Activated CD4-positive, alpha-beta memory T cell treated with anti-CD3 and anti-CD28 coated beads for 36 hours (primary cell): ENCODE measurements around the gene CCSER1. TPM values are rescaled to one million over a fixed set of nuclear protein-coding genes. Genes with fewer than 3 reads are reported as not detected.
"Not testable (repeated sequence)": the region's sequence is repeated elsewhere in the genome, so short reads cannot be mapped to it uniquely, and the experiment has no call there.

Source experiments
- CTCF ChIA-PET: fragments of 350-600 bp; sonication (Branson Sonifier 250); formaldehyde crosslinking; loops from one replicate; lab custom pipeline; 2021; ENCODE audit warnings: antibody characterized with exemption, inconsistent platforms; lab: Charles Lee
- POLR2A ChIA-PET: fragments of 350-600 bp; sonication (Branson Sonifier 250); formaldehyde crosslinking; loops from one replicate; lab custom pipeline; 2021; ENCODE audit warnings: antibody characterized with exemption; lab: Charles Lee
- DNase-seq: peaks from one replicate; pipeline ENCODE4 v3.0.0-alpha.2; 2020
- H3K27ac Mint-ChIP-seq: one replicate; pipeline ENCODE4 v1.8.0; 2021; ENCODE audit warnings: mixed read lengths
- H3K27me3 Mint-ChIP-seq: one replicate; pipeline ENCODE4 v1.8.0; 2021; ENCODE audit warnings: mixed read lengths
- H3K36me3 Mint-ChIP-seq: one replicate; pipeline ENCODE4 v1.8.0; 2021; ENCODE audit warnings: mixed read lengths
- H3K4me1 Mint-ChIP-seq: one replicate; pipeline ENCODE4 v1.8.0; 2021; ENCODE audit warnings: low read depth, mixed read lengths
- H3K4me3 Mint-ChIP-seq: one replicate; pipeline ENCODE4 v1.8.0; 2021; ENCODE audit warnings: mild to moderate bottlenecking, mixed read lengths
- H3K9me3 Mint-ChIP-seq: one replicate; pipeline ENCODE4 v1.8.0; 2021; ENCODE audit warnings: mixed read lengths
- intact Hi-C: fragments of 100-400 bp; cut with micrococcal nuclease; formaldehyde crosslinking; loops from one replicate; pipeline ENCODE4 v1.15.1; 2023
- total RNA-seq, 2 experiments: library from RNA; stranded (reverse); gene quantifications; one replicate each; pipeline ENCODE4 v1.2.3, GENCODE V29; 2021

The CCSER1 gene
- total RNA-seq, 2 experiments from 2014 or later: 0.17 to 0.19 TPM

GRCh38 chr4:91330555-91331137 is 1203.5 kb downstream of the CCSER1 start:
- no peak overlapping the region for H3K27ac Mint-ChIP-seq
- H3K4me3 Mint-ChIP-seq: no peak overlapping the region
- intact Hi-C loops: no loop called here
- no peaks in the 10 kb centered on the region for H3K36me3 Mint-ChIP-seq
- H3K9me3 Mint-ChIP-seq: peaks cover 26% of the 10 kb centered on the region
- no peaks in the 10 kb centered on the region for H3K4me1 Mint-ChIP-seq
- ChIA-PET POLR2A (no interaction called here), CTCF (no interaction called here)
- no peak for DNase-seq
- H3K27me3 Mint-ChIP-seq: no peaks in the 10 kb centered on the region

GRCh38 chr4:91340822-91341221 is 1213.6 kb downstream of the CCSER1 start:
- Mint-ChIP-seq H3K4me1 (no peaks in the 10 kb centered on the region), H3K36me3 (no peaks in the 10 kb centered on the region), H3K27ac (no peak overlapping the region), H3K9me3 (peaks cover 2% of the 10 kb centered on the region), H3K27me3 (no peaks in the 10 kb centered on the region), H3K4me3 (no peak overlapping the region)
- intact Hi-C loops: no loop called here
- ChIA-PET CTCF (no interaction called here), POLR2A (no interaction called here)
- DNase-seq: no peak

- no peak for DNase-seq
- intact Hi-C loops: no loop called here
- CTCF ChIA-PET: no interaction called here
- no peak overlapping the region for H3K4me3 Mint-ChIP-seq
- peaks cover 15% of the 10 kb centered on the region for H3K9me3 Mint-ChIP-seq
- H3K4me1 Mint-ChIP-seq: no peaks in the 10 kb centered on the region
- H3K36me3 Mint-ChIP-seq: no peaks in the 10 kb centered on the region
- H3K27me3 Mint-ChIP-seq: no peaks in the 10 kb centered on the region
- POLR2A ChIA-PET: no interaction called here
- H3K27ac Mint-ChIP-seq: no peak overlapping the region
Measured at GRCh38 chr4:91345632-91346031, 1218.4 kb downstream of the CCSER1 start.

GRCh38 chr4:91356496-91356895 is 1229.3 kb downstream of the CCSER1 start:
- H3K4me3 Mint-ChIP-seq, H3K27ac Mint-ChIP-seq, intact Hi-C loops, H3K9me3 Mint-ChIP-seq, H3K4me1 Mint-ChIP-seq, DNase-seq, H3K27me3 Mint-ChIP-seq, CTCF ChIA-PET, H3K36me3 Mint-ChIP-seq, POLR2A ChIA-PET: not testable (repeated sequence)

GRCh38 chr4:91358016-91358415 is 1230.8 kb downstream of the CCSER1 start:
- H3K4me1 Mint-ChIP-seq, CTCF ChIA-PET, POLR2A ChIA-PET, H3K27me3 Mint-ChIP-seq, H3K4me3 Mint-ChIP-seq, H3K36me3 Mint-ChIP-seq, intact Hi-C loops, DNase-seq, H3K27ac Mint-ChIP-seq, H3K9me3 Mint-ChIP-seq: not testable (repeated sequence)

GRCh38 chr4:91358621-91359020 is 1231.4 kb downstream of the CCSER1 start:
- H3K27ac Mint-ChIP-seq, DNase-seq, intact Hi-C loops, H3K27me3 Mint-ChIP-seq, H3K4me1 Mint-ChIP-seq, CTCF ChIA-PET, H3K4me3 Mint-ChIP-seq, H3K9me3 Mint-ChIP-seq, H3K36me3 Mint-ChIP-seq, POLR2A ChIA-PET: not testable (repeated sequence)

- ChIA-PET POLR2A (no interaction called here), CTCF (no interaction called here)
- intact Hi-C loops: no loop called here
- Mint-ChIP-seq H3K27ac (no peak overlapping the region), H3K4me3 (no peak overlapping the region), H3K27me3 (no peaks in the 10 kb centered on the region), H3K4me1 (no peaks in the 10 kb centered on the region), H3K36me3 (no peaks in the 10 kb centered on the region), H3K9me3 (peaks cover 2% of the 10 kb centered on the region)
- no peak for DNase-seq
Measured at GRCh38 chr4:91359041-91360031, 1232.1 kb downstream of the CCSER1 start.

- ChIA-PET CTCF (no interaction called here), POLR2A (no interaction called here)
- intact Hi-C loops: no loop called here
- Mint-ChIP-seq H3K4me3 (no peak overlapping the region), H3K4me1 (no peaks in the 10 kb centered on the region), H3K36me3 (no peaks in the 10 kb centered on the region), H3K9me3 (no peaks in the 10 kb centered on the region), H3K27me3 (no peaks in the 10 kb centered on the region), H3K27ac (no peak overlapping the region)
- DNase-seq: no peak
Measured at GRCh38 chr4:91362125-91362524, 1234.9 kb downstream of the CCSER1 start.

- no peak for DNase-seq
- Mint-ChIP-seq H3K4me3 (no peak overlapping the region), H3K27ac (no peak overlapping the region), H3K36me3 (no peaks in the 10 kb centered on the region), H3K27me3 (no peaks in the 10 kb centered on the region), H3K9me3 (peaks cover under 1% of the 10 kb centered on the region), H3K4me1 (no peaks in the 10 kb centered on the region)
- intact Hi-C loops: no loop called here
- CTCF ChIA-PET: no interaction called here
- POLR2A ChIA-PET: no interaction called here
Measured at GRCh38 chr4:91366554-91366953, 1239.4 kb downstream of the CCSER1 start.

- CTCF ChIA-PET: no interaction called here
- H3K27me3 Mint-ChIP-seq: no peaks in the 10 kb centered on the region
Measured at GRCh38 chr4:91369116-91369515, 1241.9 kb downstream of the CCSER1 start.

GRCh38 chr4:91373546-91373945 is 1246.4 kb downstream of the CCSER1 start:
- no peak for DNase-seq
- CTCF ChIA-PET: no interaction called here
- no peak overlapping the region for H3K27ac Mint-ChIP-seq
- no peaks in the 10 kb centered on the region for H3K27me3 Mint-ChIP-seq
- POLR2A ChIA-PET: no interaction called here
- no peaks in the 10 kb centered on the region for H3K36me3 Mint-ChIP-seq
- intact Hi-C loops: no loop called here
- peaks cover 24% of the 10 kb centered on the region for H3K9me3 Mint-ChIP-seq
- no peaks in the 10 kb centered on the region for H3K4me1 Mint-ChIP-seq
- H3K4me3 Mint-ChIP-seq: no peak overlapping the region

More at GRCh38 chr4:91369116-91369515, 1241.9 kb downstream of the CCSER1 start:
- Mint-ChIP-seq H3K9me3 (peaks cover 4% of the 10 kb centered on the region), H3K4me3 (no peak overlapping the region), H3K36me3 (no peaks in the 10 kb centered on the region), H3K4me1 (no peaks in the 10 kb centered on the region), H3K27ac (no peak overlapping the region)
- intact Hi-C loops: no loop called here
- no peak for DNase-seq
- POLR2A ChIA-PET: no interaction called here

GRCh38 chr4:91405431-91405830 is 1278.2 kb downstream of the CCSER1 start:
- intact Hi-C loops, H3K4me1 Mint-ChIP-seq, H3K36me3 Mint-ChIP-seq, H3K27ac Mint-ChIP-seq, CTCF ChIA-PET, H3K4me3 Mint-ChIP-seq, H3K27me3 Mint-ChIP-seq, POLR2A ChIA-PET, DNase-seq: not testable (repeated sequence)
- peaks cover 29% of the 10 kb centered on the region for H3K9me3 Mint-ChIP-seq
